ENCODE measurements around the gene TBC1D1. TPM values are rescaled to one million over a fixed set of nuclear protein-coding genes. Genes with fewer than 3 reads are reported as not detected.

Gene TBC1D1
- total and polyA plus RNA-seq, 2 of the 8 experiments (the other 6 are each of a cell fraction or from before 2014, with no cell fraction given): 96.9 to 162 TPM

- whole genome bisulfite sequencing, 2 experiments (ENCODE audit: extremely low coverage in 1 of 2, insufficient coverage in 1 of 2, insufficient read length in 1 of 2, insufficient replicate concordance in 2 of 2, low coverage in 1 of 2, low lambda C conversion rate in 2 of 2, missing lambda C conversion rate in 1 of 2): 91% methylated on average over 5 of the region's 5 CpGs; no CpG with 5 or more reads in 1 of the 2 experiments
- TF ChIP-seq TCF12 (IDR thresholded peaks at IDR 0.05; ENCODE audit: low read depth, low read length) (no peak), EZH2 (IDR thresholded peaks at IDR 0.05; ENCODE audit: low read depth, low read length, severe bottlenecking) (no peak), SUZ12 (IDR thresholded peaks at IDR 0.05; ENCODE audit: low read length) (no peak), TEAD4 (IDR thresholded peaks at IDR 0.05; ENCODE audit: low read depth, low read length) (no peak), RNF2 (IDR thresholded peaks at IDR 0.05; ENCODE audit: borderline replicate concordance, low read depth, low read length, missing control alignments, poor library complexity, severe bottlenecking) (no peak), E2F6 (IDR thresholded peaks at IDR 0.05) (no peak), BCL11A (IDR thresholded peaks at IDR 0.05; ENCODE audit: low read depth in 2 of 2, low read length in 2 of 2) (no peak), HDAC2 (IDR thresholded peaks at IDR 0.05; ENCODE audit: borderline replicate concordance in 1 of 2, low read depth in 2 of 2, low read length in 2 of 2) (no peak), RBBP5 (IDR thresholded peaks at IDR 0.05; ENCODE audit: borderline replicate concordance, low read depth, low read length) (no peak), SAP30 (IDR thresholded peaks at IDR 0.05; ENCODE audit: insufficient read depth, insufficient replicate concordance, low read length) (no peak)
- TF ChIP-seq, protein P1, sequence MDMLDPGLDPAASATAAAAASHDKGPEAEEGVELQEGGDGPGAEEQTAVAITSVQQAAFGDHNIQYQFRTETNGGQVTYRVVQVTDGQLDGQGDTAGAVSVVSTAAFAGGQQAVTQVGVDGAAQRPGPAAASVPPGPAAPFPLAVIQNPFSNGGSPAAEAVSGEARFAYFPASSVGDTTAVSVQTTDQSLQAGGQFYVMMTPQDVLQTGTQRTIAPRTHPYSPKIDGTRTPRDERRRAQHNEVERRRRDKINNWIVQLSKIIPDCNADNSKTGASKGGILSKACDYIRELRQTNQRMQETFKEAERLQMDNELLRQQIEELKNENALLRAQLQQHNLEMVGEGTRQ (IDR thresholded peaks at IDR 0.05; ENCODE audit: low read length): no peak
Observed at GRCh38 chr4:38065176-38065575, 174.3 kb downstream of the TBC1D1 start.

More at GRCh38 chr4:38065176-38065575, 174.3 kb downstream of the TBC1D1 start:
- H3K27me3 ChIP-seq (replicated peaks in 1 of 4; ENCODE audit: control insufficient read depth in 3 of 4, extremely low read depth in 1 of 4, insufficient read depth in 3 of 4, low read length in 3 of 4): no peaks in the 10 kb centered on the region
- H3K36me3 ChIP-seq (ENCODE audit: control insufficient read depth in 2 of 4, insufficient read depth in 4 of 4, low read length in 3 of 4): peaks cover 0 to 3% (median 0%) of the 10 kb centered on the region in 4 experiments; a peak in 2 of 8 replicates
- DNase-seq (ENCODE audit: low read depth in 1 of 2, low spot score in 2 of 2): no peak
- no peaks in the 10 kb centered on the region; the same call in 1 of the 2 replicates for H3K79me1 ChIP-seq (ENCODE audit: low read depth, low read length)
- no peak for FAIRE-seq
- no peak overlapping the region for H2BK5ac ChIP-seq (ENCODE audit: low read depth, low read length)
- H4K5ac ChIP-seq (ENCODE audit: insufficient read length, low read depth, low read length): no peak overlapping the region
- no peak overlapping the region for H3K23ac ChIP-seq (ENCODE audit: insufficient read length)
- no peaks in the 10 kb centered on the region for H3K9me3 ChIP-seq (ENCODE audit: insufficient read depth in 2 of 2, low read depth in 1 of 2, low read length in 1 of 2)
- no peak overlapping the region for H2BK12ac ChIP-seq (ENCODE audit: low read depth, low read length)
- no peak overlapping the region for H4K91ac ChIP-seq (replicated peaks; ENCODE audit: insufficient read length, low read length)
- no peak overlapping the region for H3K4me3 ChIP-seq (ENCODE audit: extremely low read depth in 1 of 4, insufficient read depth in 2 of 4, low read depth in 3 of 4, low read length in 4 of 4)
- peaks cover 0 to 2% (median under 1%) of the 10 kb centered on the region in 4 experiments; a peak in 3 of 7 replicates for H3K4me1 ChIP-seq (replicated peaks in 1 of 4; ENCODE audit: control insufficient read depth in 3 of 4, insufficient read depth in 4 of 4, low read length in 3 of 4)
- no peak overlapping the region for H3K18ac ChIP-seq (ENCODE audit: extremely low read depth, low read length)
- H3K79me2 ChIP-seq (ENCODE audit: control insufficient read depth in 1 of 2, insufficient read depth in 2 of 2, low read length in 2 of 2): no peaks in the 10 kb centered on the region
- no peak overlapping the region for H2AK5ac ChIP-seq (ENCODE audit: low read depth, low read length)
- peaks cover 0 to 2% of the 10 kb centered on the region in 2 experiments for H4K20me1 ChIP-seq (replicated peaks in 1 of 2; ENCODE audit: control insufficient read depth in 1 of 2, insufficient read depth in 2 of 2, low read length in 2 of 2)
- H3K27ac ChIP-seq (ENCODE audit: low read depth, low read length): no peak overlapping the region
- H2BK120ac ChIP-seq (replicated peaks; ENCODE audit: low read depth, low read length): no peak overlapping the region
- H3K9ac ChIP-seq (replicated peaks in 1 of 4; ENCODE audit: extremely low read depth in 1 of 4, low read depth in 3 of 4, low read length in 3 of 4): no peak overlapping the region
- H2AFZ ChIP-seq (ENCODE audit: low read length): no peak overlapping the region
- no peak overlapping the region for H3K4me2 ChIP-seq (ENCODE audit: insufficient read depth in 1 of 2, low read depth in 2 of 2, low read length in 2 of 2)
- H2BK20ac ChIP-seq (ENCODE audit: low read length): no peak overlapping the region
- H3K56ac ChIP-seq (replicated peaks; ENCODE audit: insufficient read length, low read depth, low read length): no peak overlapping the region
- no peak overlapping the region for H3K4ac ChIP-seq (replicated peaks; ENCODE audit: insufficient read length, low read depth, low read length)
- H3K23me2 ChIP-seq (ENCODE audit: low read depth, low read length): no peaks in the 10 kb centered on the region
- CTCF ChIA-PET (ENCODE audit: partially characterized antibody): interaction anchor here (1.0 to 1.8 kb wide), 4 partner anchors 17 to 101 kb away, joined by 3 to 8 read pairs (median 3); no protein-coding TSS in a partner anchor
- no peak overlapping the region for H2BK15ac ChIP-seq (ENCODE audit: low read length)
- no peak overlapping the region for H3K14ac ChIP-seq (ENCODE audit: insufficient read length)
- H4K8ac ChIP-seq (ENCODE audit: extremely low read depth, insufficient read depth, low read length): no peak overlapping the region
- POLR2A ChIA-PET (ENCODE audit: partially characterized antibody): no interaction called here
